WTC11 (cell line): ENCODE data around the gene MDN1.

Experiments
- CTCF ChIP-seq: fragments of 200-600 bp; IDR thresholded peaks from 2 replicates; pipeline ENCODE4 v1.8.0; 2022; ENCODE audit warnings: antibody characterized with exemption
- IRF1 ChIP-seq: sonication (generic); formaldehyde crosslinking; IDR thresholded peaks from 2 replicates; pipeline ENCODE4 v1.8.0; 2023; ENCODE audit warnings: missing genetic modification reagents
- MYBL2 ChIP-seq: sonication (generic); formaldehyde crosslinking; IDR thresholded peaks from 2 replicates; pipeline ENCODE4 v1.8.1; 2023; ENCODE audit warnings: mild to moderate bottlenecking, moderate library complexity, missing genetic modification reagents
- NFYB ChIP-seq: sonication (generic); formaldehyde crosslinking; conservative IDR thresholded peaks from 2 replicates; pipeline ENCODE4 v1.8.0; 2022; ENCODE audit warnings: low read depth, missing genetic modification reagents
- NR2C2 ChIP-seq: sonication (generic); formaldehyde crosslinking; IDR thresholded peaks from 2 replicates; pipeline ENCODE4 v1.8.0; 2022; ENCODE audit warnings: mild to moderate bottlenecking, missing genetic modification reagents
- TCF7 ChIP-seq: sonication (generic); formaldehyde crosslinking; IDR thresholded peaks from 2 replicates; pipeline ENCODE4 v1.8.0; 2022; ENCODE audit warnings: mild to moderate bottlenecking, low read depth, missing genetic modification reagents, moderate library complexity
- USF2 ChIP-seq: sonication (generic); formaldehyde crosslinking; IDR thresholded peaks from 2 replicates; pipeline ENCODE4 v1.8.1; 2023; ENCODE audit warnings: mild to moderate bottlenecking, missing genetic modification reagents, moderate library complexity
- ZNF532 ChIP-seq: fragments of 250-450 bp; sonication (Bioruptor Pico); IDR thresholded peaks from 2 replicates; pipeline ENCODE4 v1.9.0; 2021; ENCODE audit warnings: mild to moderate bottlenecking, borderline replicate concordance

GRCh38 chr6:89640804-89641203 lies 178.8 kb downstream of the MDN1 start:
- TF ChIP-seq USF2 (CRISPR knock-in tag) (no peak), MYBL2 (no peak), NR2C2 (no peak), NFYB (CRISPR knock-in tag) (no peak), IRF1 (CRISPR knock-in tag) (no peak), ZNF532 (CRISPR knock-in tag) (no peak), CTCF (no peak), TCF7 (CRISPR knock-in tag) (no peak)
